Measurements from ENCODE around the gene ST6GALNAC4.
"Not testable (repeated sequence)": the region's sequence is repeated elsewhere in the genome, so short reads cannot be mapped to it uniquely, and the experiment has no call there.

ST6GALNAC4 gene

DNA sequence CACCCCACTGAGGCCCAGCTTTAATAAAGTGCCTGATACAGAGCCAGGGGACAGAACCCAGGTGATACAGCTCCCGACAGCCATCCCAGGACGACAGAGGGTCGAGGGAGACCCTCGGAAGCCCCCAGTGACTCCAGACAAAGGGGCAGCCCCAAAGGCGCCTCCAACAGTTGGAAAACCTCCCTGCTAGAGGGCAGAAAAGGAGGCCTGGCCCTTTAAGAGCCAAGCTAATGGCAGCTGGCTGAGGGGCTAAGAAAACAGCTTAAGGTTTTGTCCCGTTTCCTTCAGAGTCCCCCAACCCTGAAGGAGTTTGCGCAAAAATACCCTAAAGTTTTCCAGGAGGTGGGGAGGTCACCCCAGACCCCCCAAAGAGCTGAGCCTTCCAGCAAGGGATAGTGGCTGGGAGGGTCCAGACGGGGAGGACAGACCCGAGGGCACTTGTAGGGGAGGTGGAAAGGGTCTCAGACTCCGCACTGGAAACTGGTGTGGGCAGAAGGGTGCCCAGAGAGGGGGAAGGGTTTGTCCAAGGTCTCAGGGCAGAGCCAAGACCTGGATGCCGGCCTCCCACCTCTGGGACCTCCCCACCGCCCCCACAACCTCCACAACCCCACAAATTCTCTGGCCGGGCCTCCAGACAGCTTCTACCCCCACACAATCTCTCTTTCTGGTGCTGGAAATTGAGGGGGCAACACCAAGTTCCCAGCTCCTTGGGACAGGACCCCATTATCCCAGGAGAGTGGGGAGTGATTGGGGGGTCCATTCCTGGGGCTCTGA is 31.1 kb downstream of the ST6GALNAC4 start:
- no peak for DNase-seq (ENCODE audit: low read depth)

DNA sequence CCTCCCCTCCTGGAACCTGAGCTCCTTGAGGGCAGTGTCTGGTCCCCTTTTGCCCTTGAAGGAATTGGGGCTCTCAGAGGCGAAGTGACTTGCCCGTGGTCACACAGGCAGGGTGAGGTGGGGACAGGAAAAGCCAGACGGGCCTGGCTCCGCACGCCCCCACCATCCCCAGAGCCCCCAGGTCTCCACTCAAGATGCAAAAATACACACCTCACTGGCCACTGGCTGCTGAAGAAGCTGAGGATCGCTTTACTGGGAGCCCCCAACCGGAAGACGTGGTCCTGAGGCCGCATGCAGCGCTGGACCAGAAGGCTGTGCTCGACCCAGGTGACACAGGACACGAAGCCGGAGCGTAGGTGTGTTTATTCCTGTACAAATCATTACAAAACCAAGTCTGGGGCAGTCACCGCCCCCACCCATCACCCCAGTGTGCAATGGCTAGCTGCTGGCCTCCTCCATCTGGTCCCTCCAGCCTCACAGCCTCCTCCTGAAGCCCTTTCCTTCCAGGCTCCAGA is 31.8 kb downstream of the ST6GALNAC4 start:
- no peak for DNase-seq (ENCODE audit: low read depth)

DNA sequence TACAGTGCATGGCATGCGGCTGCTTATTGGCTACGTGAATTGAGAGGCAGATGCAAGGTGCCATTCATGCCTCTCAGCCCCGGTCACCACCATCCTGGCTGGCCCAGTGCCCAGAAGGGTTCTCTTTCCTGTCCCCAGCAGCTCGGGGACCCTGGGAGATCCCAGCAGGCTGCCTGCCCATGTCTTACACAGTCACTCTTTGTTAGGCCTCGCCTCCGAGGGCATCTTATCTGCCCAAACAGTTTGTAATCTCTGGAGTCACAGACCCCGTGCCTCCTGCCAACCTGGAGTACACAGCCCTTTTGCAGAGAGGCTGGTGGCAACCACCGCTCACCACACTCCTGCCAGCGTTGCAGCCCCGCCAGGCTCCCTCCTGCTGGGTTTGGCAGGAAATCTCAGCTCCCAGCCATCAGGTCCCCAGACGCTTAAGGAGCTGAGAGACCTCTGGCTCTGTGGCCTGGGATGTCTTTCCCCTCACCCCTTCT is 32.4 kb downstream of the ST6GALNAC4 start:
- DNase-seq (ENCODE audit: low read depth): no peak

DNA sequence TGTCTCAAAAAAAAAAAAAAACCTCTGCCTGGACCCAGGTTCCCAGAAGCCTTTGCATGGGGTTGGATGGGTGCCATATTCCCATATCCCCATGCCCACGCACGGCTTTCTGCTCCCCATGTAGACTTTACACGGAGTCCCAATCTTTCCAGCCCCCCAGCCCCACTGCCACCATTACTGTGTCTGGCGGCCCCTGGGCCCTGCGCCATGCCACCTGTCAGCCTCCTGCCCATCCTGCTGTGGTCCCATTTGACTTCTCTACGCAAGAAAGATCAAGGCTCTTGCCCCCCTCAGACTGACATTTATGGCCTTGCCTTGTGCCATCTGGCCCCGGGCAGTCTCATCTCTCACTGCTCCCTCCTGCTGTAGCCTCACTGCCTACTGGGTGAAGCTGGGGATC is 32.9 kb downstream of the ST6GALNAC4 start:
- no peak for DNase-seq (ENCODE audit: low read depth)

DNA sequence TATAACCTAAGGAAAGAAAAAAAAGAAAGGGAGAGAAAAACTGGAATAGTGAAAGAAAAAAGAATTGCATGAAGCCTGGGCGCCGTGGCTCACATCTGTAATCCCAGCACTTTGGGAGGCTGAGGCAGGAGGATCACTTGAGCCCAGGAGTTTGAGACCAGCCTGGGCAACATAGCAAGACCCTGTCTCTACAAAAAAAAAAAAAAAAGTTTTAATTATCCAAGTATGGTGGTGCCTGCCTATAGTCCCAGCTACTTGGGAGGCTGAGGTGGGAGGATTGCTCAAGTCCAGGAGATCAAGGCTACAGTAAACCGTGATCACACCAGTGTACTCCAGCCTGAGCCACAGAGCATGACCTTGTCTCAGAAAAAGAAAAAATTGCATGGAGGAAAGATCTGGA is 35.1 kb downstream of the ST6GALNAC4 start:
- not testable (repeated sequence) for DNase-seq (ENCODE audit: low read depth)

DNA sequence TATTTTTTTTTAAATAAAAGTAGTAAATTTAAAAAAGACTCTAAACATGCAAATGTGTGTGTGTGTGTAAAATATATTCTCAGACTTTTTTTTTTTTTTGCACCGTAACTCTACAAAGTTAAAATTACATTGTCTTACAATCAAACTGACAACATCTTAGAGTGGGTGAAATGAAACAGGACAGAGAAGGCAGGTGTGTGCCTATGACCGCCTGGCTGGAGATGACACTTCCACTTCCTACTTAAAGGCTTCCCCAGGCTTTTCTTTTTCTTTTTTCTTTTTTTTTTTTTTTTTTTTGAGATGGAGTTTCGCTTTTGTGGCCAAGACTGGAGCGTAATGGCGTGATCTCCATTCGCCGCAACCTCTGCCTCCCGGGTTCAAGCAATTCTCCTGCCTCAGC is 36.7 kb downstream of the ST6GALNAC4 start:
- DNase-seq (ENCODE audit: low read depth): no peak

DNA sequence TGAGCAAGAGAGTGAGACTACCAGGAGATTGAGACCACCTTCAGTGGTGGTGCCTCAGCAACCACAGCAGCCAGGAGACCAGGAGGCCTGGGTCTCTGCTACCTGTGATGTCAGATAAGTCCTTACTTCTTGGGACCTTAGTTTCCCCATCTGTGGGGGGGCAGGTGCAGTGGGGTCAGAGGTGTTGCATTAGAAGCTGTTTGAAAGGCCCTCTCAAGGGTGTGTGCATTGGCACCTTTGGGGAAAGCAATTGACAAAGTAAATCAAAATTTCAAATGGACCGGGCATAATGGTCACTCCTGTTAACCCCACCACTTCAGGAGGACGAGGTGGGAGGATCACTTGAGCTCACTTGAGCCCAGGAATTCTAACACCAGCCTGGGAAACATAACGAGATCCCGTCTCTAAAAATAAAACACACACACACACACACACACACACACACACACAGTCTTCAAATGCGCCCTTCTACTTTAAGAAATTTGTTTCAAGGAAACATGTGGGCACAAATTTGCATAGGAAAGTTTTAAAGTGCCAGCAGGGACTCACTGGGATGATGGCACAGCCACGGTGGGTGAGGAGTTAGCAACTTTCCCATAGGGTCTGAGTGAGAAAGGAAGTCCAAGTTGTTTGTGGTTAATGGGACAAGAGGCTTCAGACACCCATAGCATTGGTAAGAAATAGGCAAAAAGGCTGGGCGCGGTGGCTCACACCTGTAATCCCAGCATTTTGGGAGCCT is 38.0 kb downstream of the ST6GALNAC4 start:
- DNase-seq (ENCODE audit: low read depth): no peak

DNA sequence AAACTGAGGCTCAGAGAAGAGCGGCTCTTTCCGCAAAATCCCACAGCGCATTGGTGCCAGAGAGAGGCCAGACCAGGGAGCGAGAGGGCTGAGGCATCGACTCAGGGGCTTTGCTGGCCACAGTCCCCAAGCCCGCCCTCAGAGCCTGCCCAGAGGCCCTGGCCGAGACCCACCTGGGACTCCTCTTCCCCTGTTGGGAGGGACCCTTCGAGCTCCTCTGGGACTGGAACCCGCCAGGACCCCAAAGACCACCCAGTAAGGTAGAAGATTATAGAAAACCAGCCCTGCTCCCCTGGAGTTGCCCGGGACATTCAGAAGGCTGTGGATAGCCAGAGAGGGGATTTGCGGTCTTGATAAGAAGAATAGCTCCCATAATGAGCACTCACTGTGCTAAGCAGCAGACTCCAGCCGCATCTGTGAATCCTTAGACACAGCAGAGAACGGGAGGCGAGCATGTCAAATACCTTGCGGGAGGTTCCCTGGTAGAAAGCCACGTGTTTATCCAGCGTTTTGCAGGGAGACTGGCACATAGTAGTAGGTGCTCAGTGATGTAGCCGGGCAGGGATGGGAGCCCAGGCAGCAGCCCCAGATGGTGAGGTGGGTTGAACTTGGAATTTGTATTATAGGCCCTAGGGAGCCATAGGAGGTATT is 38.7 kb downstream of the ST6GALNAC4 start:
- no peak for DNase-seq (ENCODE audit: low read depth)

DNA sequence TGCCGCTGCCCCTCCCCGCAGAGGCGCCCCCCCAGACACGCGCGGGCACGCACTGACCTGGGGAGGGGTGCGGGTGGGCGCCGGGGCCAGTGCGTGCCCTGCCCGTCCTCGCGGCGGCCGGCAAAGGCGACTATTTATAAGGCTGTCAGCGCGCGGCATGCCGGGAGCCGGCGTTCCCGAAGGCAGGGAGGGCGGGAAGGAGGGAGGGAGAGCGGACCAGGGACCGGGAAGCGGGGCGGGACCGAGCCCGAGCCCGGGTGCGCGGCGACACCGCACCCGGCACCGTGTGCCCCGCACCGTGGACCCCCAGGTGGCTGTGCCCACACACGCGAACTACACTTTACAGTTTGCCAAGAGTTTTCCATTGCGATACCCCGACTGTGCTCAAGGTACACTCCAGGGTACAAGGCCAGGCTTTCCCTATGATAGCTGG is 39.3 kb downstream of the ST6GALNAC4 start, which contains the start of gene AK1:
Gene AK1 (minus strand): TSS at position 110 of the 433 bp plus-strand sequence. CDS start 3,058 bp downstream, outside the sequence.
- no peak for DNase-seq (ENCODE audit: low read depth)

DNA sequence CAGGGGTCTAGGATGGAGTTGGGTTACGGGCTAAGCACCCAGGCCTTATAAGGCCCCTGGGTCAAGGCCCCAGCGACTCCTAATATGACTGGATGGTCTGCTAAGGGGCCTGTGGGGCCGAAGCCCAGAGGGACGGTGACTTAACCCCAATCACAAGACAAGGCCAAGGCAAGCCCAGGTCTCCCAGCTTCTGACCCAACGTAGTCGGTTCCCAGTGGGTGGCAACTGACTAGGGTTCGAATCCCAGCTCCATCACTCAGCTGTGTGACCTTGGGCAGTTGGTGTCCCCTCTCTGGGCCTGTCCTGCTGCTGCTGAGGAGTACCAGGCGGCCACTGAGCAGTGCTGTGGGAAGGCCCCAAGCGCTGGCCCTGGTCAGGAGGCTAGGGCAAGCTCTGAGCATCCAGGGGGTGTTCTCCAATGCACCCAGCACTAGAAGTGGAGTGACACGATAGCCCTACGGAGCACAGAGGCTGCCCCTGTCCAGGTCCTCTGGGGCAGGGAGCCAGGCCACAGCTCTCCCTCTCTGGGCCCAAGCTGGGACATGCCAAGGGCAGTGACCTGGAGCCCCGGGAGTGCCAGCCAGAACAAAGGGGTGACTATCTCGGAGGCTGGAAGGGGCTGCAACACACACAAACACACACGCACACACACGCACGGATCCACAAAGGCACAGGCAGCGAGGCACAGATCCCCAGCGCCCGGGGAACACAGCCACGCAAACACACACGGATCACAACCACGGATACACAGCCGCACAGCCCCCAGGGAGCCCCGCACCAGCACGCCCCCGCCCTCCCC is 39.9 kb downstream of the ST6GALNAC4 start:
- no peak for DNase-seq (ENCODE audit: low read depth)

DNA sequence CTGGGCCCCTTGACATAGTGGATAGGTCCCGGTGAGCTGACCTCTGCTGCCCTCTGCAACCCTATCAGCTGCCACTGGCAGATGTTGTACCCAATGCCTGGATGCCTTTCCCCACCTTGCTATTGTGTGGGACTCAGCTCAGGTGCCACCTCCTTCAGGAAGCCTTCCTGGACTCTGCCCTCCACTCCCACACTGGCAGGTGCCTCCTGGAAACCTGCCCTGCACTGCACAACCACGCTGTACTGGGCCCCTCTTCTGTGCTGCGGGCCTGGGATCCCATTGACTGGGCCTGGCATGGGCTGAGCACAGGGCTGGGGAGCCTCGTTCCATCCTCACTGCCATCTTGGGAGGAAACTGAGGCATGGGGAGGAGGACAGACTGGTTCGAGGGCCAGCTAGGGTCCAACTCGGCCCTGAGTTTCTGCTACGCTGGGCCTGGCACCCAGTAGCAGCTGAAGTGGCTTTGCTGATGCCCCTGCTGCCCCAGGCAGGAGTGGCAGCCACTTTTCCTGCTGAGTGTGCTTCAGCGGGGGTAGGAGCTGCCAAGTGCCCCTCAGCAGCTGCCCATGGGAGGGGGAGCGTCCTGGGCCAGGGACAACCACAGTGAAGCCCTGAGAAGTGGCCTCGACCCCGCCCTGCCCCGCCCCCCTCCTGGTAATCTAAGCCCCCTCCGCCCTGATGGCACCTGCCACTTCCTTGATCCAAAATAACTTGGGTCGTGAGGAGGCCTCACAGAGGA is 40.6 kb downstream of the ST6GALNAC4 start:
- DNase-seq (ENCODE audit: low read depth): no peak

DNA sequence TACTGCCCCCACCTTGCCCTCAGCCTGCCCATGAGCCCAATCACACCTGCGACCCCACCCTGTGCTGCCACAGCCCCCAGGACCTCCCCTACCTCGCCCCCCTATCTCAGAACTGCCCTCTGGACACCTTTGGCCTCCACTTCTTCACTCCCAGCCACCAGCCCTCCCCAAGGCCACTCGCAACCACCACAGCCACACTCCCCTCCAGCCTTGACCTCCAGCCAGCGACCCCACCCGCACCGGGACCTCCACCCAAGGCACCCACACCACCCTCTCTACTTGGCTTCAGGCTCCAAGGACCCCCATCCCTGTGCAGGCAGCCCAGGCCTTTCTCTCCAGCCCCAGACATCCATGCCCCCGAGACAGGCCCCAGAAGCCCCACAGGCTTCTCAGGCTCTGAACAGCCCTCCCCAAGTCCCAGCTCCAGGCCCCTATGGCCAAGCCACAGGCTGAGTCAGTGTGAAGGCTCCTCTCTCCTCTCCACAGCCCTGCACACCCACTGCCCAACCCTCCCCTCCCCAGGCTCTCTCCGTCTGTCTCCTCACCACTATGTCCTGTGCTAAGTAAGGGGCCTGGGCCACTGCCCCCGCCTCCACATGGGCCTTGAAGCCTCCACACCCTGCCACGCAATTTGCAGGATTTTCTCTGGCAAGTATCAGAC is 41.4 kb downstream of the ST6GALNAC4 start:
- DNase-seq (ENCODE audit: low read depth): no peak

DNA sequence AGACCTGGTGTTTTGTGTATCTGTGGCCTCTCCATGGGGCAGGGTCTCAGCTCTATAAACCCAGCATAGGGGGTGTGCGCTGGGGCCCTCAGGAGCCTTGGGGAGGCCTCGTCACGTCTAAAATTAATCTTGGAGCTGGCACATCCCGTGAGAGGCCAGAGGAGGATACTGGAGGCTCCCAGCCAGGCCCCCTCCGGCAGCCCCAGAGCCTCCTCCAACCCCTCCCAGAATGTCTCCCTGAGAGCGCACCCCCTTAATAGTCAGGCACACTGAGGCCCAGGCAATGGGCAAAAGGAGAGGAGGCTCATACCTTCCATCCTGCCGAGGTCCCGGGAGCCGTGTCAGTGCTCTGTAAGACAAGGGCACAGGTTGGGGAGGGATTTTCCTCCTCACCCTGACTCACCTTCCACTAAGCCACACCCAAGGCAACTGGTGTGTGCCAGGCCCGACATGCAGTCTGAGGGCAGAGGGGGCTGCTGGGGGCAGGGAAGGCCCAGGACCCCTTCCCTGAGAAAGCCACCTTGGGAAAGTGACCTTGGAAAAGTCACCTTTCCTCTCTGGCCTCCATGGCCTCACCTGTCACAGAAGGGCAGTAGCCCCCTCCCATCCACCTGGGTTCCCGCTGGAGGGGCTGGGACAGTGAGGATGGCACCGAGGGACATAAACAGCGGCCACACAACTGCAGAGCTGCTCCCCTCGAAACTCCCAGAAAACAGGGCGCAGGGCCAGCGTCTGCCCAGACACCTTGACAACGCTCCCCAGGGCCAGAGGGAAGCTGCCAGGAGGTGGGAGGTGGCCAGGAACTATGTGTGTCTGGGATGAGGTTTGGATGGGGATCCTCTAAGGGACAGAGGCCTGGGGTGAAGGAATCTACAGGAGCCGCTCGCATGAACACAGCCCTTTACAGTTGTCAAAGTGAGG is 42.3 kb downstream of the ST6GALNAC4 start:
- DNase-seq (ENCODE audit: low read depth): no peak

DNA sequence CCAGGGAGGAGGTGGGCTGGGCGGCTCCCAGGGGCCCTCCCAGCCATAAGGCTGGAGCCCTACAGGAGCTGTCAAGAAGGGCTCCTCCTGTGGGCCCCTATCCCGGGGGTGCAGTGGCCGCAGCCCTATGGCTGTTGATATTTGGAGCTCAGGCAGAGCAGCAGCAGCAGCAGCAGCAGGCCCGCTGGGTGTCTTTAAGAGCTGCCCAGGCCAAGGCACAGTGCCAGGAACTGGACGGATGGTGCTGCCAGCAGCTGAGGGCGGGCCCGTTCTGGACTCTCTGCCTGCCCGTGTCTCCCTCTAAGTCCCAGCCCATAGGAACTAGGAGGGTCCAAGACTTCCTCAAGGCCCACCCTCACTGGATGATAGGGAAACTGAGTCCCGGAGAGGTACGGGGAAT is 43.0 kb downstream of the ST6GALNAC4 start:
- DNase-seq (ENCODE audit: low read depth): no peak

DNA sequence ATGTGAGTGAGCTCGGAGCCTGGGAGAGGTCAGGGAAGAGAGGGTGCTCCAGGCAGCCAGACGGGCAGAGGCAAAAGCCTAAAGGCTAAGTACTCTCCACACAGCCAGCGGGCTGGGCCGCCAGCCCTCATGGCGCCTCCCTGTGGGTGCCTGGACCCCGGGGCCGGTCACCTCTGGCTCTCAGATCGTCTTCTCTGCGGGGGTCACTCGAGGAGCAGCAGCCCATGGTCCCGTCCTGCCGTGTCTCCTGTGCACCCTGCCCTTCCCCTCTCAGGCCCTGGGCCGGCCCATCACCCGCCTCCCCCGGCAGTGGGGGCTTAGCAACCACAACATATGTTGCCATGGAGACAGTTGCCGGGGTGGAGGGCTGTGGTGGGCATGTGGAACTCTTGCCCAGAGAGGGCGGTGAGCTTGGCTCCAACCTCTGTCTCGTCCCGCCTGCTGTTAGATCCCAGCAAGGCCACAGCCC is 43.6 kb downstream of the ST6GALNAC4 start:
- DNase-seq (ENCODE audit: low read depth): no peak

DNA sequence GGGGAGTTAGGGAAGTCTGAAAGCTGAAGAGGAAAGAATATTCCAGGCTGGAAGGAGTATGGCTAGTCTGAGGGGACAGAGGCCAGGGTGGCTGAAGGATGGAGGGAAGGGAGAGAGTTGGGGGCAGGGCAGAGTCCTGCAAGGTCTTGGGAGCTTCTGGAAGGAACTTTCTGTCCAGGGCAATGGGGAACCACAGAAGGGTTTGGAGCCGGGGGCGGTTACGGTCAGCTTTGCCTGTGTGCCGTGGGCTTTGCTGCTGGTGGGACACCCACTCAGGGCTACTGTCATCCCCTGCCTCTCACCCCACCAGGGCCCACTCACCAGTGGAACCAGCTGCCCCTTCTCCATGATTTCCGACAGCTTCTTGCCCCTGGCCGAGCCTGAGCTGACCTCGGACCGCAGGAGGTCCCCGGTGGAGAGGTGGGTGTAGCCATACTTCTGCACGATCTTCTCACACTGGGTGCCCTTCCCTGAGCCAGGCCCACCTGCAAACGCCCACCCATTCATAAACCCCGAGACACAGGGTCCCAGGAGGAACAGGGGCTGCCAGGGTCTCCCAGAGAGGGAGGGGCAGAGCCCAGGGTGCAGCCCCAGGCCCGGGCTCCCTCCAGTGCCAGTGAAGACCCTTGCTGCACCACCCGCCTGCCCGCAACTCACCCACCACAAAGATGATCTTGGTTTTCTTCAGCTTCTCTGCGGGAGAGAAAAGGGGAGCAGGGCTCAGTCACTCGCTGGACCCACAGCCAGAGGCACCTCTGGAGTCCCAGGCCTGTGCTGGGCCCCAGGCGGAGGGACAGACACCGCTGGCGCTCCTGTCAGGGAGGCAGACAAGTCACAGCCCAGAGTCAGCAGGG is 44.2 kb downstream of the ST6GALNAC4 start:
- no peak for DNase-seq (ENCODE audit: low read depth)

DNA sequence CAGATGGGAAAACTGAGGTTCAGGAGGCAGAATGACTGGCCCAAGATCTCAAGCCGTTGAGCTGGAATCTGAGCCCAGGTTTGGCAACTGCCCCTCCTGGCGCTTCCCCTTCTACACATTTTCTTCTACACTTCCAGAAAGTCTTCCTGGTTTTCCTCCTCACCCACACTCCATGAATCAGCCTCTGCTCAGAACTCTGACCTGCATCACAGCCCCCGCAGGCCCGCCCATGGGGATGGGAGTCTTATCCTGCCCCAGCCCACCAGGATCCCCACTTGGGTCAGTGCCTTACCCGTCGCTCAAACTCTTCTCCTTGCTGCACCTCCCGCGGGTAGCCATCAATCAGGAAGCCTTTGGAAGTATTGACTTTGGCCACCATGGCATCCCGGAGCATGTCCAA is 45.3 kb downstream of the ST6GALNAC4 start:
- no peak for DNase-seq (ENCODE audit: low read depth)

DNA sequence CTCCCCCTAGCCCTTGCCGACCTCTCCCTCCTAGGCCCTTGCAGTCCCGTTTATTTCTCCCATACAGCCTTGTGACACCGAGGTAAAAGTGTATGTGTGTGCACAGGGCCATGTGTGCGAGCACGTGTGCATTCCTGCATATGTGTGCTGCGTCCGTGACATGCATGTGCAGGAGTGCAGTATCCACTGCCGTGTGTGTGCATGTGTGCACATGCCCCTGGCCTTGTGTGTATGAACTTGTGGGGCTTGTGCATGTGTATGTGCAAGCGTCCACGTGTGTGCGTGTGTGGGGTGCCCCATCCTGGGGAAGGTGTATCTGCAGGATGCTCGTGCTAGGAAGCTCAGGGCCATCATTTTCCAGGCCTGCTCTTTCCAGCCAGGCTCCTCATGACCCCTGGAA is 46.0 kb downstream of the ST6GALNAC4 start:
- no peak for DNase-seq (ENCODE audit: low read depth)
